Measurements from ENCODE around the gene SYCP2. TPM values are rescaled to one million over a fixed set of nuclear protein-coding genes. Genes with fewer than 3 reads are reported as not detected.

SYCP2 gene
- total RNA-seq, 1 donor from 2014 or later, result 0.69 TPM

GRCh38 chr20:59873409-59873808, 60.0 kb downstream of the SYCP2 start:
- H3K27me3 Mint-ChIP-seq (ENCODE audit: unreplicated experiment), result peaks cover 4% of the 10 kb centered on the region
- no peak for DNase-seq
- TF ChIP-seq, protein P1, sequence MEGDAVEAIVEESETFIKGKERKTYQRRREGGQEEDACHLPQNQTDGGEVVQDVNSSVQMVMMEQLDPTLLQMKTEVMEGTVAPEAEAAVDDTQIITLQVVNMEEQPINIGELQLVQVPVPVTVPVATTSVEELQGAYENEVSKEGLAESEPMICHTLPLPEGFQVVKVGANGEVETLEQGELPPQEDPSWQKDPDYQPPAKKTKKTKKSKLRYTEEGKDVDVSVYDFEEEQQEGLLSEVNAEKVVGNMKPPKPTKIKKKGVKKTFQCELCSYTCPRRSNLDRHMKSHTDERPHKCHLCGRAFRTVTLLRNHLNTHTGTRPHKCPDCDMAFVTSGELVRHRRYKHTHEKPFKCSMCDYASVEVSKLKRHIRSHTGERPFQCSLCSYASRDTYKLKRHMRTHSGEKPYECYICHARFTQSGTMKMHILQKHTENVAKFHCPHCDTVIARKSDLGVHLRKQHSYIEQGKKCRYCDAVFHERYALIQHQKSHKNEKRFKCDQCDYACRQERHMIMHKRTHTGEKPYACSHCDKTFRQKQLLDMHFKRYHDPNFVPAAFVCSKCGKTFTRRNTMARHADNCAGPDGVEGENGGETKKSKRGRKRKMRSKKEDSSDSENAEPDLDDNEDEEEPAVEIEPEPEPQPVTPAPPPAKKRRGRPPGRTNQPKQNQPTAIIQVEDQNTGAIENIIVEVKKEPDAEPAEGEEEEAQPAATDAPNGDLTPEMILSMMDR (IDR thresholded peaks at IDR 0.05; ENCODE audit: partially characterized antibody, unreplicated experiment), result no peak
- H3K4me1 Mint-ChIP-seq (ENCODE audit: low read depth, unreplicated experiment), result no peaks in the 10 kb centered on the region
- H3K9me3 Mint-ChIP-seq (ENCODE audit: unreplicated experiment), result no peaks in the 10 kb centered on the region
- no peaks in the 10 kb centered on the region for H3K36me3 Mint-ChIP-seq (ENCODE audit: unreplicated experiment)
- H3K4me3 Mint-ChIP-seq (ENCODE audit: unreplicated experiment), result no peak overlapping the region
- H3K27ac Mint-ChIP-seq (ENCODE audit: unreplicated experiment), result no peak overlapping the region

- TF ChIP-seq, protein P1 (IDR thresholded peaks at IDR 0.05; ENCODE audit: partially characterized antibody, unreplicated experiment), result no peak
- Mint-ChIP-seq H3K27me3 (ENCODE audit: unreplicated experiment) (peaks cover 4% of the 10 kb centered on the region), H3K4me3 (ENCODE audit: unreplicated experiment) (no peak overlapping the region), H3K36me3 (ENCODE audit: unreplicated experiment) (no peaks in the 10 kb centered on the region), H3K27ac (ENCODE audit: unreplicated experiment) (no peak overlapping the region), H3K9me3 (ENCODE audit: unreplicated experiment) (no peaks in the 10 kb centered on the region), H3K4me1 (ENCODE audit: low read depth, unreplicated experiment) (no peaks in the 10 kb centered on the region)
- no peak for DNase-seq
Measured at GRCh38 chr20:59871096-59871495, 62.3 kb downstream of the SYCP2 start.

DNA sequence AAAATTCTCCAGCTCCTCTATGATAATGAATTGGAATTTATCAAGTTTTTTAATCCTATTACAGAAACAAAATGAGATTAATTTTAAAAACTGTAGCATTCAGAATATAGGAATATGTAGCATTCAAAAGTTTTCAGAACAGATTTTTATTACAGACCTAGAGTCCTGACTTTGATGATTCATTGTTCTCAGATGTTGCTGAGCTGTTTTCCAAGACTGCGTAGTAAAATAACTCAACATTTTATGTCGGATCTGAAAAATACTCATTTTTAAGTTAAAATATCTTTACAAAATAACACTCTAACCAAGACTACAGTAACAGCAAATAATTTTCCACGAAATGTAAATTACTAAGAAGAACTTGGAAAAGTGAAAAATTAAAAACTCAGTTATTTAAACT, 67.1 kb downstream of the SYCP2 start:
- TF ChIP-seq, protein P1 (IDR thresholded peaks at IDR 0.05; ENCODE audit: partially characterized antibody, unreplicated experiment), result no peak
- H3K27ac Mint-ChIP-seq (ENCODE audit: unreplicated experiment), result no peak overlapping the region
- no peaks in the 10 kb centered on the region for H3K9me3 Mint-ChIP-seq (ENCODE audit: unreplicated experiment)
- no peaks in the 10 kb centered on the region for H3K36me3 Mint-ChIP-seq (ENCODE audit: unreplicated experiment)
- no peaks in the 10 kb centered on the region for H3K27me3 Mint-ChIP-seq (ENCODE audit: unreplicated experiment)
- no peak for DNase-seq
- no peaks in the 10 kb centered on the region for H3K4me1 Mint-ChIP-seq (ENCODE audit: low read depth, unreplicated experiment)
- no peak overlapping the region for H3K4me3 Mint-ChIP-seq (ENCODE audit: unreplicated experiment)

- DNase-seq, result no peak
- H3K4me1 Mint-ChIP-seq (ENCODE audit: low read depth, unreplicated experiment), result no peaks in the 10 kb centered on the region
- H3K9me3 Mint-ChIP-seq (ENCODE audit: unreplicated experiment), result no peaks in the 10 kb centered on the region
- H3K27me3 Mint-ChIP-seq (ENCODE audit: unreplicated experiment), result no peaks in the 10 kb centered on the region
- no peak overlapping the region for H3K27ac Mint-ChIP-seq (ENCODE audit: unreplicated experiment)
- TF ChIP-seq, protein P1 (IDR thresholded peaks at IDR 0.05; ENCODE audit: partially characterized antibody, unreplicated experiment), result no peak
- no peaks in the 10 kb centered on the region for H3K36me3 Mint-ChIP-seq (ENCODE audit: unreplicated experiment)
- no peak overlapping the region for H3K4me3 Mint-ChIP-seq (ENCODE audit: unreplicated experiment)
Measured at GRCh38 chr20:59864726-59865125, 68.7 kb downstream of the SYCP2 start.

GRCh38 chr20:59863058-59863457, 70.4 kb downstream of the SYCP2 start:
- no peaks in the 10 kb centered on the region for H3K4me1 Mint-ChIP-seq (ENCODE audit: low read depth, unreplicated experiment)
- no peak overlapping the region for H3K4me3 Mint-ChIP-seq (ENCODE audit: unreplicated experiment)
- no peak overlapping the region for H3K27ac Mint-ChIP-seq (ENCODE audit: unreplicated experiment)
- H3K36me3 Mint-ChIP-seq (ENCODE audit: unreplicated experiment), result no peaks in the 10 kb centered on the region
- TF ChIP-seq, protein P1 (IDR thresholded peaks at IDR 0.05; ENCODE audit: partially characterized antibody, unreplicated experiment), result no peak
- no peaks in the 10 kb centered on the region for H3K9me3 Mint-ChIP-seq (ENCODE audit: unreplicated experiment)
- H3K27me3 Mint-ChIP-seq (ENCODE audit: unreplicated experiment), result no peaks in the 10 kb centered on the region
- no peak for DNase-seq
